Left ventricle myocardium inferior (tissue), 1 donor: Measurements from ENCODE around the gene NDST1. TPM values are rescaled to one million over a fixed set of nuclear protein-coding genes. Genes with fewer than 3 reads are reported as not detected.

ENCODE experiments used
- DNase-seq: peaks from one replicate; pipeline ENCODE4 v3.0.0-alpha.2; 2020
- H3K27ac ChIP-seq: fragments of 200-600 bp; replicated peaks from 2 replicates; pipeline ENCODE4 v1.8.0; 2021
- H3K27me3 ChIP-seq: fragments of 200-600 bp; 2 replicates; pipeline ENCODE4 v1.8.0; 2021; ENCODE audit warnings: low read depth
- H3K36me3 ChIP-seq: fragments of 200-600 bp; 2 replicates; pipeline ENCODE4 v1.8.0; 2021
- H3K4me1 ChIP-seq: fragments of 200-600 bp; 2 replicates; pipeline ENCODE4 v1.8.0; 2021
- H3K4me3 ChIP-seq: fragments of 200-600 bp; 2 replicates; pipeline ENCODE4 v1.8.0; 2021; ENCODE audit warnings: mild to moderate bottlenecking, moderate library complexity
- H3K9me3 ChIP-seq: fragments of 200-600 bp; replicated peaks from 2 replicates; pipeline ENCODE4 v1.8.0; 2021
- intact Hi-C: fragments of 100-400 bp; cut with micrococcal nuclease; formaldehyde crosslinking; loops from one replicate; pipeline ENCODE4 v1.11.0; 2022
- total RNA-seq: library from RNA; stranded (reverse); fragmentation: NEBNext Ultra II Directional; extraction: Animal tissue kit (Norgen Biotek cat#: 25700); gene quantifications from one replicate; pipeline ENCODE4 v1.2.1, GENCODE V29; 2021
- TF ChIP-seq, protein P1 (sequence below): fragments of 200-600 bp; IDR thresholded peaks from 2 replicates; pipeline ENCODE4 v1.8.0; 2021; ENCODE audit warnings: antibody characterized with exemption, mild to moderate bottlenecking, borderline replicate concordance
- donor health status: DM: no; HTN: yes; CAD: no; lungs with severe emphysema.

NDST1 gene
- total RNA-seq, 1 donor from 2014 or later, result 58.9 TPM

DNA sequence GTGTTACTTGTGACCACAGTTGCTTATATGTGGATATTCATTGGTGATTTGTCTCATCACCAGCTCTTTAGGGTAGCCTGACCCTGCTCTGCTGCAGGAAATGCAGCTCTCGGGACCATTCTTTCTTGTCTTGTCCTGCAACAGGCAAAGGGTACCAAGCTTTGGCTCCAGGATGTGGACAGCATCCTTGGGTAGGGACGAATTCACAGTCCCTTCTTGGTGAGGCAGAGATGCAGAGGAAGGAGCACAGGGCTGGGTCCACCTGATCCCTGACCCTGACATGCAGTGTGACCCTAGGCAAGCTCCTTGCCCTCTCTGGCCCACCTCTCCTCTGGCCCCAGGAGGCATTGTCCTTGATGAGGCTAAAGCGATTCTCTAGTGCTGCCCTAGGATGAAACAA is 95.6 kb downstream of the NDST1 start:
- no peaks in the 10 kb centered on the region for H3K9me3 ChIP-seq
- peaks cover 81% of the 10 kb centered on the region for H3K4me1 ChIP-seq
- TF ChIP-seq, protein P1, sequence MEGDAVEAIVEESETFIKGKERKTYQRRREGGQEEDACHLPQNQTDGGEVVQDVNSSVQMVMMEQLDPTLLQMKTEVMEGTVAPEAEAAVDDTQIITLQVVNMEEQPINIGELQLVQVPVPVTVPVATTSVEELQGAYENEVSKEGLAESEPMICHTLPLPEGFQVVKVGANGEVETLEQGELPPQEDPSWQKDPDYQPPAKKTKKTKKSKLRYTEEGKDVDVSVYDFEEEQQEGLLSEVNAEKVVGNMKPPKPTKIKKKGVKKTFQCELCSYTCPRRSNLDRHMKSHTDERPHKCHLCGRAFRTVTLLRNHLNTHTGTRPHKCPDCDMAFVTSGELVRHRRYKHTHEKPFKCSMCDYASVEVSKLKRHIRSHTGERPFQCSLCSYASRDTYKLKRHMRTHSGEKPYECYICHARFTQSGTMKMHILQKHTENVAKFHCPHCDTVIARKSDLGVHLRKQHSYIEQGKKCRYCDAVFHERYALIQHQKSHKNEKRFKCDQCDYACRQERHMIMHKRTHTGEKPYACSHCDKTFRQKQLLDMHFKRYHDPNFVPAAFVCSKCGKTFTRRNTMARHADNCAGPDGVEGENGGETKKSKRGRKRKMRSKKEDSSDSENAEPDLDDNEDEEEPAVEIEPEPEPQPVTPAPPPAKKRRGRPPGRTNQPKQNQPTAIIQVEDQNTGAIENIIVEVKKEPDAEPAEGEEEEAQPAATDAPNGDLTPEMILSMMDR, result no peak
- peak; percentile 4 for DNase-seq
- H3K27me3 ChIP-seq, result no peaks in the 10 kb centered on the region
- peak overlapping the region; percentile 90 for H3K27ac ChIP-seq
- no peak overlapping the region for H3K4me3 ChIP-seq
- intact Hi-C loops, result no loop called here
- no peaks in the 10 kb centered on the region for H3K36me3 ChIP-seq

DNA sequence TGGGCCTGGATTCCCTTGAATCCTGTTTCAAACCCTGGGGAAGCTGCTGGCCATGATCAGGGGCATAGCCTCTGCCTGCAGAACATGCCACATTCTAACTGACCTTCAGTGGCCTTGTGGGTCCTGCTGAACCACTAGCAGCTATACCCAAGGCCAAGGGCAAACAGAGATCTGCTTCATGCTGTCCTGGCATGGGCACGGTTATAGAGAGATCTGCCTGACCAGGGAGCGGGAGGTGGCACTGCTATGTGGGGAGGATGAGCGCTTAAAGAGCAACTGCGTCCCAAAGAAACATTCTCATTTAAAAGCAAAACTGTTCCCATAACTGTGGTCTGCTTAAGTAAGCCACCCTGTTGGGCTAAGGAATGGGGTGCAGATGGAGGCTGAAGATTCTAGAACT is 96.1 kb downstream of the NDST1 start:
- intact Hi-C loops, result no loop called here
- TF ChIP-seq, protein P1, result no peak
- H3K36me3 ChIP-seq, result no peaks in the 10 kb centered on the region
- H3K4me3 ChIP-seq, result no peak overlapping the region
- DNase-seq, result peak; percentile 14
- H3K4me1 ChIP-seq, result peaks cover 81% of the 10 kb centered on the region
- H3K9me3 ChIP-seq, result no peaks in the 10 kb centered on the region
- peak overlapping the region; percentile 90 for H3K27ac ChIP-seq
- no peaks in the 10 kb centered on the region for H3K27me3 ChIP-seq

DNA sequence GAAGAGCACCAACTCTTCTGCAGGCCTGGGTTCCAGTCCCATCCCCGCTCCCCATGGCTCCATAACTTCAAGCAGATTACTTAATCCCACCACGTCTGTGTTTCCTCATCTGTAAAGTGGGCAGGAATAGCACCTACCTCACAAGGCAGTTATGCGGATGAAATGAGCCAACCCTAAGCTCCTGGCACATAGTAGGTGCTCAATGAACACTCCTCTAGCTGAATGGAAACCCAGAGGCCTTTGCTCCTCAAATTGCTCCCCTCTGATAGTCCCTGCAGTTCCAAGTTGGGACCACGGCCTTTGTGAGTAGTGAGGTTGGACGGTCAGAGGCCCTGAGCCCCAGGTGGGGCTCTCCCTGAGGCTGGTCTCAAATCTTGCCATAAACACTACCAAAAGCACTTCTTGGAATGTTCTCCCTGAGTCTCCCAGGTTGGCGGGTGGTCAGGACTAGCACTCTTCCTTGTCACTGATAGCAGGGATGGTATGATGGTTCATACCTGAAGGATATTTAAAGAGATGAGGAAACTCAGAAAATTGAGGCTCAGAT is 97.0 kb downstream of the NDST1 start:
- peak; percentile 3 for DNase-seq

DNA sequence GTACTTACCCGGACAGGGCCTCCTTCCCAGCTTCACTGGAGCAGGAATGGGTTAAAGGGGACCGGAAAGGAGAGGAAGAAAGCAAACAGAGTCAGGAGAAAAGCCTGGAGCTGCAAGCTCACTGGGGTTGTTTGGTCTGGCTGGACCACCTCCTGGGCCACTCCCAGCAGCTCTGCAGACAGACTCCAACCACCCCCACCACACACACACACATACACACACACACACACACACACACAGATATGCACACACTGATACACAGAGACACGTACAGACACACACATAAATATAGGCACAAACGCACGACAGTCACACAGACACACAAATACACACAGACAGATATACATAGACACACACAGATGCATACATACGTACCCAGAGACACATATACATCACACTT is 97.6 kb downstream of the NDST1 start:
- intact Hi-C loops, result no loop called here
- peak; percentile 6 for DNase-seq
- TF ChIP-seq, protein P1, result no peak
- Histone ChIP-seq H3K4me1 (peaks cover 81% of the 10 kb centered on the region), H3K27ac (peak overlapping the region; percentile 90), H3K36me3 (no peaks in the 10 kb centered on the region), H3K4me3 (no peak overlapping the region), H3K27me3 (no peaks in the 10 kb centered on the region), H3K9me3 (no peaks in the 10 kb centered on the region)

More for the DNA sequence above, 97.0 kb downstream of the NDST1 start:
- Histone ChIP-seq H3K27me3 (no peaks in the 10 kb centered on the region), H3K27ac (peak overlapping the region; percentile 90), H3K4me3 (no peak overlapping the region), H3K36me3 (no peaks in the 10 kb centered on the region), H3K4me1 (peaks cover 81% of the 10 kb centered on the region), H3K9me3 (no peaks in the 10 kb centered on the region)
- intact Hi-C loops, result no loop called here
- TF ChIP-seq, protein P1, result no peak

DNA sequence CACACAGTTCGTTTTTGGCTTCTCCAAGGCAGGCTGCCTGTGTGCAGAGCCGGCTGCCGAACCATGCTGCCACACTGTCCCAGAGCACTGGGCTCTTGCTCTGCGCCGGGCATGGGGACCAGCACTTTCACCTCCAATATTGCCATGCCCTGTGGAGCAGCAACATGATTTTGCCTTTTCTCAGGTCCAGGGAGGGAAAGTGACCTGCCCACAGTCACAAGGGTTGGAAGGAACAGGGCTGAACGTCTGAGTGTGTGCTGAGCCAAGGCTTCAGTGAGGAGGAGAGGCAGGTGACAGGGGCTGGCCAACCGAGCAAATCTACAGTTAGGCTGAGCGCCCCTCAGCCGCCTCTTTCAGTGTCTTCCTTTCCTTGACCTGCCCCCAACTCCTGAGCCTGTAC is 98.5 kb downstream of the NDST1 start:
- TF ChIP-seq, protein P1, result no peak
- H3K4me3 ChIP-seq, result no peak overlapping the region
- H3K27ac ChIP-seq, result peak overlapping the region; percentile 90
- intact Hi-C loops, result no loop called here
- H3K4me1 ChIP-seq, result peaks cover 81% of the 10 kb centered on the region
- DNase-seq, result no peak
- no peaks in the 10 kb centered on the region for H3K36me3 ChIP-seq
- H3K9me3 ChIP-seq, result no peaks in the 10 kb centered on the region
- no peaks in the 10 kb centered on the region for H3K27me3 ChIP-seq
